Mesangial cell (primary cell): Measurements from ENCODE around the gene PIM3. TPM values are rescaled to one million over a fixed set of nuclear protein-coding genes. Genes with fewer than 3 reads are reported as not detected.

ENCODE experiments used
- total RNA-seq: library from RNA; depleted of rRNA; stranded (reverse); fragments of >200 nt; gene quantifications from 2 replicates; pipeline ENCODE4 v1.2.3, GENCODE V29; 2015

The PIM3 gene
- 37.5 and 63.6 TPM in 2 replicates for total RNA-seq

DNA sequence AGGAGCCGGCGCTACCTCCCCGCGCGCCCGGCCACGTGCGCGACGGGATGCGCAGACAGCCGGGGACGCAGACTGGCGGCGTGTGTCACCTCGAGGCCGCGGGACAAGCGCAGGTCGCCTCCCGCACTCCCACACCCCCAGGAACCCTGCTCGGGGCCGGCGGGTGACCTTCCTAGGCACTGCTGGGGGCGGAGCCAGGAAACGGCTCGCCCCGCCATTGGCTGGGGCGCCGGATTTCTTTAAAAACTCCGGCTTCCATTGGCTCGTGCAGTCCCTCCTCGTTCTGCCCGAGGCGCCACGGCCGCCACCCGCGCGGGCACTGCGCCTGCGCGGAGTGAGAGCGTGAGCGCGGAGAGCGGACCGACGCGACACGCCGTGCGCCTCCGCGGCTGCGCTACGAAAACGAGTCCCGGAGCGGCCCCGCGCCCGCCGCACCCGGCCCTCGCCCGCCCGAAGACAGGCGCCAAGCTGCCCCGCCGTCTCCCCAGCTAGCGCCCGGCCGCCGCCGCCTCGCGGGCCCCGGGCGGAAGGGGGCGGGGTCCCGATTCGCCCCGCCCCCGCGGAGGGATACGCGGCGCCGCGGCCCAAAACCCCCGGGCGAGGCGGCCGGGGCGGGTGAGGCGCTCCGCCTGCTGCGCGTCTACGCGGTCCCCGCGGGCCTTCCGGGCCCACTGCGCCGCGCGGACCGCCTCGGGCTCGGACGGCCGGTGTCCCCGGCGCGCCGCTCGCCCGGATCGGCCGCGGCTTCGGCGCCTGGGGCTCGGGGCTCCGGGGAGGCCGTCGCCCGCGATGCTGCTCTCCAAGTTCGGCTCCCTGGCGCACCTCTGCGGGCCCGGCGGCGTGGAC lies at the start of gene PIM3:
Gene PIM3, plus strand, starts transcription at position 614 of the 846 bp plus-strand sequence. Its CDS starts 176 bp downstream, at position 790.

DNA sequence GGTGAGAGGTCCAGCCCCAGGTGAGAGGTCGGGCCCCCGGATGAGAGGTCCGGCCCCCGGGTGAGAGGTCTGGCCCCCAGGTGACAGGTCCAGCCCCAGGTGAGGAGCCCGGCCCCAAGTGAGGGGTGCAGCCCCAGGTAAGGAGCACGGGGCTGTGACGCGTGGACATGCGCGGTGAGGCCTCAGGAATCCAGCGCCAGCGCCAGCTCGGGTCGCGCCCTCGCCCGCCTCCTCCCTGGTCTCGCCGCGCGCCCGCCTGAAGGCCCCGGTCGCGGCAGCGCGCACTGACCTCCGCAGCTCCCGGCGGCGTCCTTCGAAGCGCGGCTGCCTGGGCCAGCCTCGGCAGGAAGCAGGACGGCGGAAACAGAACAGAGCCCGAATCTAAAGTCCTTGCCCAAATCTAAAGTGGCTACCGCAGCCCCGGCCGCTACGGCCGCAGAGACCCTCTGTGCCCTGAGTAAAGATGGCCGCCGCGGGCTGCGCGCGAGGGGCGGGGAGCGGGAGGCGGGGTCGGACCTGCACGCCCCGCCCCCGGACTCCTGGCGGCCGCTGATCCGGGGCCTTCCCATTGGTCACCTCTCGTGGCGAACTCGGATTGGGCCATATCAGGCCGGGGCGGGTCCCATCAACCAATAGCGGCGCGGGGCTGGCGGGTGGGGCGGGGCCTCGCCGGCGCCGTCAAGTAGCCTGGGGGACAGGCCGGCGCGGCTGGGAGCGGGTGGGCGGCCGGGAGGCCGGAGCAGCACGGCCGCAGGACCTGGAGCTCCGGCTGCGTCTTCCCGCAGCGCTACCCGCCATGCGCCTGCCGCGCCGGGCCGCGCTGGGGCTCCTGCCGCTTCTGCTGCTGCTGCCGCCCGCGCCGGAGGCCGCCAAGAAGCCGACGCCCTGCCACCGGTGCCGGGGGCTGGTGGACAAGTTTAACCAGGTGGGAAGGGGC lies 42.3 kb upstream of the PIM3 start, which contains the start of the genes ALG12 and CRELD2:
Gene ALG12, minus strand, starts transcription at position 465 of the 937 bp plus-strand sequence. CDS start 4,673 bp downstream, outside the sequence.
Gene CRELD2, plus strand, starts transcription at position 661 of the 937 bp plus-strand sequence. Its CDS starts 136 bp downstream, at position 797.

GRCh38 chr22:50012211-50013181 lies 51.9 kb downstream of the PIM3 start, which contains the start of gene IL17REL:
Gene IL17REL (minus strand): TSS chr22:50012765. CDS start chr22:50012646, 119 bp downstream.

Other genes with a start within 250 kb of the PIM3 start
- gene BRD1, start 132.9 kb upstream of the PIM3 start, total RNA-seq: 19.9 and 28.8 TPM in 2 replicates
- 17.0 and 18.6 TPM in 2 replicates for gene ZBED4, start 106.9 kb upstream of the PIM3 start, total RNA-seq
- gene ALG12, start 42.3 kb upstream of the PIM3 start, total RNA-seq: 21.3 and 24.8 TPM in 2 replicates
- gene CRELD2, start 42.1 kb upstream of the PIM3 start, total RNA-seq: 29.9 and 53.4 TPM in 2 replicates
- gene IL17REL, start 52.0 kb downstream of the PIM3 start, total RNA-seq: 0.25 TPM in 1 of 2 replicates, not detected in the other
- not detected in 2 replicates for gene TTLL8, start 97.5 kb downstream of the PIM3 start, total RNA-seq
- gene MLC1, start 124.7 kb downstream of the PIM3 start, total RNA-seq: not detected in 2 replicates
- gene MOV10L1, start 129.2 kb downstream of the PIM3 start, total RNA-seq: under 0.01 and 0.76 TPM in 2 replicates
- 0.13 and 0.16 TPM in 2 replicates for gene PANX2, start 210.0 kb downstream of the PIM3 start, total RNA-seq
- 43.7 and 56.1 TPM in 2 replicates for gene TRABD, start 225.1 kb downstream of the PIM3 start, total RNA-seq
- 19.1 and 23.1 TPM in 2 replicates for gene SELENOO, start 240.2 kb downstream of the PIM3 start, total RNA-seq